Left colon (tissue), 2 donors: ENCODE data around the gene VDAC1. TPM values are rescaled to one million over a fixed set of nuclear protein-coding genes. Genes with fewer than 3 reads are reported as not detected.

ENCODE experiments used
- ATAC-seq: fragments of 200-7000 bp; cut with Tn5 transposase; one replicate; pipeline ENCODE4 v1.9.1; 2020; ENCODE audit warnings: mild to moderate bottlenecking, moderate library complexity
- DNase-seq, 2 donors: peaks; one replicate each; pipeline ENCODE4 v3.0.0-alpha.2; 2020
- intact Hi-C, 2 donors: fragments of 100-400 bp; cut with DNase I in 1 of 2; cut with micrococcal nuclease in 1 of 2; formaldehyde crosslinking; loops; one replicate each; pipeline versions ENCODE4 v1.11.2 to v1.14.0; 2022; cut with DNase I, micrococcal nuclease
- total RNA-seq, 2 donors: library from RNA; stranded (reverse); fragmentation: NEBNext Ultra II Directional; extraction: Animal tissue kit (Norgen Biotek cat#: 25700); gene quantifications; one replicate each; pipeline ENCODE4 v1.2.1, GENCODE V29; 2021
- donor health status: DM: no; HTN: no; CAD: no.
- donor health status: DM: yes; HTN: yes; CAD: no.

The VDAC1 gene
- total RNA-seq, 2 donors from 2014 or later = 229 to 263 TPM

DNA sequence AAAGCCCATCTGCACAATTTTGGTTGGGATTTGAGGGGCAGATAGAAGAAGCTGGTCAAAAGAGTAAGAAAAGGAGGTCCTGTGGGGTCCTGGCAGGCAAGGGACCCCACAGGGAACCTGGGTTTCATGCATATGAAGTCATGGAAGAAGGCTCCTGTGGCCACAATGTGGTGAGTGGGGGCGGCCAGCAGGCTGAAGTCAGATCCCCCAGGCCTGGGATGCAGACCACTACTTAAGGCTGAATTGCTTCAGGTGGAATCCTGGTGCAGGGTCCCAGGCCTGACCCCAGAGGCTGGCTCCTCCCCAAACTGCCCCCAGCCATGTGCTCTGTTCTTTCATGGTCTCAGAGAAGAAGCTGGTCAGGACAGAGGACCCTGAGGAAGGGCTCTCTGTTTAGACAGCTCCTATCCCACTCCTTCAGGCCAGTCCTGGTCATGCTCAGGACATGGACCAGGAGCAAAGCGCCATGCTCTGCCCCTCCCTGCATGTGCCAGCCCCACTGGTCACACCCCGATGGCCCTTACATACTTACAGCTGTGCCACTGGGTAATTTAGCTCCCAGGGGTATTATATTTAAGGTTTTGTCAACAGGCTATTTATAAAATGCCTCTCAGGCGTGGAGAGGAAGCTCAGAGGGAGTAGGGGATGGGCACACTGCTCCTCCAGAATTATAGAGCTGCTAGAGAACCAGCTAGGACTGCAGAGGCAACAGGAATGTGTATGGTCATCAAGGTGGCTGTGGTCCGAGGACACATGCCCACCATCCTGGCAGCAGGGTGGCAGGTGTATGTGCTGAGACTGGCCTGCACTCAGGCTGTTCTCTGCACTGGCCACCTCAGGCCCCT, 69.7 kb downstream of the VDAC1 start:
- no peak for ATAC-seq

DNA sequence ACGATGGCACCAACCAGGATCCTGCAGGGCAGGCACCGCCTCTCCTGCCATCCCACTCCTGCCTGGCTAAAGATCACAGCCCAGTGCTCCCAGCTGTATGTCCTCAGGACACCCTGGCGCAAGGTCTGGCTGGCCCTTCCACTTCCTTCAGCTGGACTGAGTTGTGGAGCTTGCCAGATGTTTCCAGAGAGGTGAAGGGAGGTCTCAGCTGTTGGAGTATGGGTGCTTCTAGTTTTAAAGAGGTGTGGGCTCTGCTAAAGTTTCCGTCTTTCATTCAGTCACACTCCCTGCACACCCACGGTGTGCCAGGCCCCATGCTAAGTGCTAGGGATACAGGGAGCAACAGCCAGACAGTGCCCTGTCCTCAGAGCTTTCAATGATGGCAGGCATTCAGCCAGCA, 70.5 kb downstream of the VDAC1 start:
- no peak for DNase-seq
- ATAC-seq = no peak
- intact Hi-C loops = no loop called here

More for the DNA sequence above, 69.7 kb downstream of the VDAC1 start:
- DNase-seq = no peak
- intact Hi-C loops = no loop called here

GRCh38 chr5:133933670-133934295, 71.0 kb downstream of the VDAC1 start:
- intact Hi-C loops = no loop called here
- ATAC-seq (no peak), DNase-seq (no peak)

- intact Hi-C loops = no loop called here
- DNase-seq (no peak), ATAC-seq (no peak)
Observed at GRCh38 chr5:133933169-133933509, 71.6 kb downstream of the VDAC1 start.

DNA sequence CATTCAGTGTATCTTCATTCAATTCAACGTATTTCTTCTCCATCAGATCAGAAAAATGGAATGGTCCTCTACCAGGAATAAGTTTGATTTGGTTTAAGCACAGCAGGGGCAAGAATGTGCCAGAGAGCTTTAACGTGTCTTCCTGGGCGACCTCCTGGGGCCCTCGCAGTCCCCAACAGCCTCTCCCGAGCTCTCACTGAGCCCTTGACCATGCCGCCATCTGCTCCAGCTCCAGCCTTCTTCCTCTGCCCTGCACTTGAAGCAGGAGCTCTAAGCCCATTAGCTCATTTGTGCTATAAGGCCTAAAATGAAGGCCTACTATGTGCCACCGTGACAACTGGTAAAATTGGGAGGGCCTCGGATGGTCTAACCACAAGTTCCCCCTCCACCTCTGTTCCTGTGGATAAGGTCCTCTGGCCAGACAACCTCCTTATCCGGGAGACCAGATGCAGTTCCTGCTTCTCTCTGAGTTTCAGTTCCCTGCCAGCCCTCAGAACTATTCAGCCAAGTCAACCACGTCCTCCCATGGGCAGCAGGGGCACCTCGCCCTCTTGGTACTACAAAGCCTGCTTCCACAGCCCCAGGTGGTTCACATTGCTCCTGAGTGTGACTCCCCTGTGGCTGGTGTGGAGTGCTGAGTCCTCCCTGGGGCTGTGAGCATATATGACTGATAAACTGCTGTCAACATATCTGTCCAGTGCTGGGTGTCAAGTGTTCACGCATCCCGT, 72.2 kb downstream of the VDAC1 start:
- no peak for ATAC-seq
- intact Hi-C loops = no loop called here
- DNase-seq = peak in 1 of 2 donors; percentile 18

- intact Hi-C loops = no loop called here
- no peak for DNase-seq
- ATAC-seq = no peak
Observed at GRCh38 chr5:133931546-133931945, 73.2 kb downstream of the VDAC1 start.

- DNase-seq (no peak), ATAC-seq (no peak)
- intact Hi-C loops = no loop called here
Observed at GRCh38 chr5:133930813-133931090, 74.0 kb downstream of the VDAC1 start.

DNA sequence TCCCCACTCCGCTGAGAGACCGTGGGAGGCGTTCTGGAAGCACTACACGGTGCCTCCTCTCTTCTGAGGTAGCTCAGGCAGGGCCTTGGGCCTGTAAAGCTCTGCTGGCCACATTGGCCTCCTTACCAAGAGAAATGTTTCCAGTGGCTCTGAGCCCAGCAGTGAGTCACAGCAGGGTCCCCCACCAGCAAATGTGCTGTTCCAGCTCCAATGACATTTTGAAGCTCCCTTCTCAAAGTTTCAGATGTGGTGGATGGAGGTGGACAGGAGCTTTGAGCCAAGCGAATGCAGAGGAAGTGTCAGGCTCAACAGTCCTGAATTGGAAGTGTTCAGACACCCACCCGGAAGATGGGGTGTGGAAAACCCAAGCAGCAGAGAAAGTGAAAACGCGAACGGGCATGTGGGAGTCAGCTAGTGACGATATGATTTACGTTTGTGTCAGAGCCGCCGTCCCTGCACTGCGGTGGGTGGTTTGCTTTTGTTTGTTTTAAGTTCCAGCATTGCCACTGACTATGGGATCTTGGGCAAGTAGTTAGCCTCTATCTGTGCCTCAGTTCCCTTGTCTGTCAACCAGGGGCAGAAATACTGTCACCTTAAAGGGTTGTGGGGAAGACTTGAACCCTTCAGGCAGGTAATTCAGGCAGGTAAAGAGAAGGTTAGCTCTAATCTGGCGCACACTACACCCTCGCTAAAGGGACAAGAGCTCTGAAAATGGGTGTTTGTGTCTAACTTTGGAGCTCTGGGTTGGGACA, 74.5 kb downstream of the VDAC1 start:
- intact Hi-C loops = no loop called here
- DNase-seq (peak in 1 of 2 donors; percentile 31), ATAC-seq (no peak)

- intact Hi-C loops = no loop called here
- DNase-seq = no peak
- no peak for ATAC-seq
Observed at GRCh38 chr5:133928587-133929393, 76.0 kb downstream of the VDAC1 start.

GRCh38 chr5:133927300-133928180, 77.2 kb downstream of the VDAC1 start:
- no peak for DNase-seq
- intact Hi-C loops = no loop called here
- no peak for ATAC-seq

DNA sequence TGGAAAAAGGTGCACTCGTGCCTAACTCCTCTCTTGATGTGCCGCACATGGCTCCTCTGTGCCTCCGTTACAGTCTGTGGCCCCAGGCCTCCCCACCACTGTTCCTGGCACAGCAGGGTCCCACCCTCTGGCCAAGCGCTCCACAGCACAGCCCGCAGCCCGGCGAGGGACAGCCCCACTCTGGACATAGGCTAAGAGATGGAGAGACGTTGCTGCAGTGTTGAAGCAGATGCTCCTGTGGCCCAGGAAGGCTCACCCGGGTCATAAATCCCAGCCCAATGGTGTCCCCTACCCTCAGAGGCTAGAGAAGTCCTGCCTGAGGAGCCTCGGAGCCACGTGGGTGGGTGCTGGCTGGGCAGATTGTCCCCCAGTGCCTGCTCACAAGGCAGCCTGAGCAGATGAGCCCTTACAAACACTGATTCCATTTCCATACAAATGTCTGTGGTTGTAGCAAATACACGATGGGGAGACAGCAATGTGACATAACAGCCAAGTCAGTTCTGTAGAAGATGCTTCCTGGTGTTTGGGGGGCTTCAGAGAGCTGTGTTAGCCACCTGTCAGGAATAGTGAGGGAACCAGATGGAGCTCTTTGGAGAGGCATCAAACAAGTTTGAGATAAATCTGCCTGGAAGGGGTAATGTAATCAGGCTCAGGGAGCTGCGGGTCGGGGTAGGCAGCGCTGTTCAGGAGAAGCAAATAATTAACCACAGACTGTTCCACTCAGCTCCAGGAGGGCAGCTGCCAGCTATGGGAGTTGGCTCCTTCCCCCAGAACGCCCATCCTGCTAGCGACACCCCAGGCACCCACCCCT, 78.1 kb downstream of the VDAC1 start:
- DNase-seq (no peak), ATAC-seq (peak; percentile 32)
- intact Hi-C loops = no loop called here

GRCh38 chr5:133925866-133926488, 78.8 kb downstream of the VDAC1 start:
- no peak for ATAC-seq
- no peak for DNase-seq
- intact Hi-C loops = no loop called here

DNA sequence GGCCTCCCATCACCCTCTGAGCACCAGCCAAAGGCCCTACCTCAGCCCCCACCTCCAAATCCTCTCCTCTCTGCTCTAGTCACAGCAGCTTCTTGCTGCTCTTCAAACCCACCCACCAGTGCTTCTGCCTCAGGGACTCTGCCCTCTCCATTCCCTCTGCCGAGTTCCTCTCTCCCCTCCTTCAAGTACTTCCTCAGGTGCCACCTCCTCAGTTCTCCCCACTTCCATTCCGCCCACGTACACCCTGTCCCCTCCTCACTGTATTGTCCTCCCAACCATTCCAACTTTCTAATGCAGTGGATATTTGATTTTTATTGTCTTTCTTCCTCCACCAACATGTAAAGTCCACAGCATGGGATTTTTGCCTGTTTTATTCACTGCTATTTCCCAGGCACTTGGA, 79.5 kb downstream of the VDAC1 start:
- no peak for ATAC-seq
- intact Hi-C loops = no loop called here
- DNase-seq = no peak

GRCh38 chr5:133924221-133924920, 80.4 kb downstream of the VDAC1 start:
- DNase-seq (no peak), ATAC-seq (no peak)
- intact Hi-C loops = no loop called here

GRCh38 chr5:133921979-133922378, 82.8 kb downstream of the VDAC1 start:
- DNase-seq (no peak), ATAC-seq (no peak)
- intact Hi-C loops = no loop called here
